GM10847 (cell line): ENCODE measurements around the gene ELP6.

Experiments used
- POLR2A ChIP-seq: IDR thresholded peaks from 2 replicates; pipeline ENCODE4 v1.6.1; 2011; ENCODE audit not compliant: insufficient read length; ENCODE audit errors: extremely low read depth

ELP6 gene

GRCh38 chr3:47513125-47513929 is at the start of gene ELP6:
TSS of gene ELP6 (minus strand) at chr3:47513712. CDS start at chr3:47513590, 122 bp downstream.
- TF ChIP-seq POLR2A: peak; percentile 89

GRCh38 chr3:47556351-47556750 is 42.8 kb upstream of the ELP6 start:
- no peak for TF ChIP-seq POLR2A

GRCh38 chr3:47554335-47554734 is 40.8 kb upstream of the ELP6 start:
- no peak for TF ChIP-seq POLR2A

GRCh38 chr3:47553407-47553806 is 39.9 kb upstream of the ELP6 start:
- no peak for TF ChIP-seq POLR2A

GRCh38 chr3:47542471-47543173 is 29.1 kb upstream of the ELP6 start:
- no peak for TF ChIP-seq POLR2A

- no peak for TF ChIP-seq POLR2A
These were observed 28.1 kb upstream of the ELP6 start for GRCh38 chr3:47541583-47542108.

GRCh38 chr3:47540281-47540680 is 26.8 kb upstream of the ELP6 start:
- no peak for TF ChIP-seq POLR2A

- no peak for TF ChIP-seq POLR2A
These were observed 23.5 kb upstream of the ELP6 start for GRCh38 chr3:47536967-47537366.

GRCh38 chr3:47536221-47536891 is 22.8 kb upstream of the ELP6 start:
- no peak for TF ChIP-seq POLR2A

- no peak for TF ChIP-seq POLR2A
These were observed 20.5 kb upstream of the ELP6 start for GRCh38 chr3:47533996-47534454.

- no peak for TF ChIP-seq POLR2A
These were observed 20.0 kb upstream of the ELP6 start for GRCh38 chr3:47533481-47533880.

GRCh38 chr3:47527952-47528725 is 14.6 kb upstream of the ELP6 start:
- no peak for TF ChIP-seq POLR2A

- TF ChIP-seq POLR2A: no peak
These were observed 12.1 kb upstream of the ELP6 start for GRCh38 chr3:47525617-47526016.

- no peak for TF ChIP-seq POLR2A
These were observed 10.0 kb upstream of the ELP6 start for GRCh38 chr3:47523310-47524073.
